HepG2 (cell line): ENCODE data around the gene SLC2A14.
"Not testable (repeated sequence)": the region's sequence is repeated elsewhere in the genome, so short reads cannot be mapped to it uniquely, and the experiment has no call there.

Experiments used
- MAFK ChIP-seq, 2 experiments: IDR thresholded peaks in 1 of 2; conservative IDR thresholded peaks in 1 of 2; 2 replicates each; pipeline ENCODE4 v1.6.1; 2011; ENCODE audit warnings: improper control_type of control experiment in 2 of 2, low read length in 2 of 2
- MAZ ChIP-seq, 2 experiments: sonication (generic) in 1 of 2; formaldehyde crosslinking in 1 of 2; IDR thresholded peaks; 2 replicates each; pipeline versions ENCODE4 v1.5.0 to v1.6.1; 2012 to 2020; ENCODE audit warnings: low read depth in 2 of 2, mild to moderate bottlenecking in 2 of 2, borderline replicate concordance in 1 of 2, improper control_type of control experiment in 1 of 2, low read length in 1 of 2, missing genetic modification reagents in 1 of 2, moderate library complexity in 1 of 2
- NFIC ChIP-seq: IDR thresholded peaks from 2 replicates; pipeline ENCODE4 v1.6.1; 2012; ENCODE audit warnings: mild to moderate bottlenecking, low read length, inconsistent platforms
- RAD21 ChIP-seq: fragments of 450-650 bp; formaldehyde crosslinking; IDR thresholded peaks from 2 replicates; pipeline ENCODE4 v1.5.0; 2020; ENCODE audit warnings: mild to moderate bottlenecking
- ZNF431 ChIP-seq: sonication (generic); formaldehyde crosslinking; IDR thresholded peaks from 2 replicates; pipeline ENCODE4 v1.9.0; 2022; ENCODE audit warnings: missing genetic modification reagents, low read depth, mild to moderate bottlenecking, borderline replicate concordance
- TF ChIP-seq, protein P1 (sequence below): sonication (generic); formaldehyde crosslinking; IDR thresholded peaks from 2 replicates; pipeline ENCODE4 v1.5.0; 2020; ENCODE audit warnings: mild to moderate bottlenecking, missing genetic modification reagents, moderate library complexity

DNA sequence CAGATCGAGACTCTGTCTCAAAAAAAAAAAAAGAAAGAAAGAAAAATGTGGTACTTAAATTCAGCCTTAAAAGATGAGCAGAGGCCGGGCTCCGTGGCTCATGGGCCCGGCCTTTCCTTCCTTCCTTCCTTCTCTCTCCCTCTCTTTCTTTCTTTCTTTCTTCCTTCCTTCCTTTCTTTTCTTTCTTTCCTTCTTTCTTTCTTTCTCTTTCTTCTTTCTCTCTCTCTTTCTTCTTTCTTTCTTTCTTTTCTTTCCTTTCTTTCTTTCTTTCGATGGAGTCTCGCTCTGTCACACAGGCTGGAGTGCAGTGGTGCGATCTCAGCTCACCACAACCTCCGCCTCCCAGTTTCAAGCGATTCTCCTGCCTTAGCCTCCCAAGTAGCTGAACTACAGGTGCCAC lies 89.3 kb downstream of the SLC2A14 start:
- not testable (repeated sequence) for TF ChIP-seq NFIC; MAFK (conservative IDR thresholded peaks at IDR 0.05 in 1 of 2, IDR thresholded peaks at IDR 0.05 in 1 of 2; ENCODE audit: low read length in 2 of 2); RAD21 (CRISPR knock-in tag); MAZ (IDR thresholded peaks at IDR 0.05; ENCODE audit: borderline replicate concordance, low read depth, low read length); MAZ (CRISPR knock-in tag; IDR thresholded peaks at IDR 0.05; ENCODE audit: low read depth); ZNF431
- TF ChIP-seq, protein P1, sequence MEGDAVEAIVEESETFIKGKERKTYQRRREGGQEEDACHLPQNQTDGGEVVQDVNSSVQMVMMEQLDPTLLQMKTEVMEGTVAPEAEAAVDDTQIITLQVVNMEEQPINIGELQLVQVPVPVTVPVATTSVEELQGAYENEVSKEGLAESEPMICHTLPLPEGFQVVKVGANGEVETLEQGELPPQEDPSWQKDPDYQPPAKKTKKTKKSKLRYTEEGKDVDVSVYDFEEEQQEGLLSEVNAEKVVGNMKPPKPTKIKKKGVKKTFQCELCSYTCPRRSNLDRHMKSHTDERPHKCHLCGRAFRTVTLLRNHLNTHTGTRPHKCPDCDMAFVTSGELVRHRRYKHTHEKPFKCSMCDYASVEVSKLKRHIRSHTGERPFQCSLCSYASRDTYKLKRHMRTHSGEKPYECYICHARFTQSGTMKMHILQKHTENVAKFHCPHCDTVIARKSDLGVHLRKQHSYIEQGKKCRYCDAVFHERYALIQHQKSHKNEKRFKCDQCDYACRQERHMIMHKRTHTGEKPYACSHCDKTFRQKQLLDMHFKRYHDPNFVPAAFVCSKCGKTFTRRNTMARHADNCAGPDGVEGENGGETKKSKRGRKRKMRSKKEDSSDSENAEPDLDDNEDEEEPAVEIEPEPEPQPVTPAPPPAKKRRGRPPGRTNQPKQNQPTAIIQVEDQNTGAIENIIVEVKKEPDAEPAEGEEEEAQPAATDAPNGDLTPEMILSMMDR (CRISPR knock-in tag), result not testable (repeated sequence)
